Neural progenitor cell (in vitro differentiated cells): ENCODE data around the gene S100A5.

Experiments
- EZH2phosphoT487 ChIP-seq: fragments of 200-600 bp; sonication (generic); IDR thresholded peaks from 2 replicates; pipeline ENCODE4 v1.6.1; 2017; ENCODE audit warnings: antibody characterized with exemption
- TF ChIP-seq, protein P1 (sequence below): fragments of 200-600 bp; sonication (generic); IDR thresholded peaks from 2 replicates; pipeline ENCODE4 v1.5.1; 2017; ENCODE audit warnings: antibody characterized with exemption, mild to moderate bottlenecking

DNA sequence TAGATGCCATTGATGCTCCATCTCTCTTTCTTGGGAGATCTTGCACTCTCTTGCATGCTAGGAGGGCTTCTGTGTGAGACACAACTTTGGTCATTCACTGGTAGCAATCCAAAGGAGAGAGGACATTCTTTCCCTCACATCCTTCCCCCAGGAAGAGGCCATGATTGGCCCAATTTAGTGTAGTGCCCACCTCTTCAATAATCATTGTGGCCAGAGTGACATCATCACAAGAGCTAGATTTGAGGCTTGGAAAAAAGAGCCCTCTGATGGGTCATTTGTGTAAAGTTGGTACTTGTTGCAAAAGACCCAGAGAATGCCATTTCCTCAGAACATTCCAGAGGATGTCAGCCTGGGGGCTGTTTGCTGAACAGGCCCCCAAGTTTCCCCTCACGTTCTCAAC lies 35.2 kb downstream of the S100A5 start:
- TF ChIP-seq, protein P1, sequence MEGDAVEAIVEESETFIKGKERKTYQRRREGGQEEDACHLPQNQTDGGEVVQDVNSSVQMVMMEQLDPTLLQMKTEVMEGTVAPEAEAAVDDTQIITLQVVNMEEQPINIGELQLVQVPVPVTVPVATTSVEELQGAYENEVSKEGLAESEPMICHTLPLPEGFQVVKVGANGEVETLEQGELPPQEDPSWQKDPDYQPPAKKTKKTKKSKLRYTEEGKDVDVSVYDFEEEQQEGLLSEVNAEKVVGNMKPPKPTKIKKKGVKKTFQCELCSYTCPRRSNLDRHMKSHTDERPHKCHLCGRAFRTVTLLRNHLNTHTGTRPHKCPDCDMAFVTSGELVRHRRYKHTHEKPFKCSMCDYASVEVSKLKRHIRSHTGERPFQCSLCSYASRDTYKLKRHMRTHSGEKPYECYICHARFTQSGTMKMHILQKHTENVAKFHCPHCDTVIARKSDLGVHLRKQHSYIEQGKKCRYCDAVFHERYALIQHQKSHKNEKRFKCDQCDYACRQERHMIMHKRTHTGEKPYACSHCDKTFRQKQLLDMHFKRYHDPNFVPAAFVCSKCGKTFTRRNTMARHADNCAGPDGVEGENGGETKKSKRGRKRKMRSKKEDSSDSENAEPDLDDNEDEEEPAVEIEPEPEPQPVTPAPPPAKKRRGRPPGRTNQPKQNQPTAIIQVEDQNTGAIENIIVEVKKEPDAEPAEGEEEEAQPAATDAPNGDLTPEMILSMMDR = no peak
- no peak for TF ChIP-seq EZH2phosphoT487
